Activated T-helper 17 cell treated with anti-CD3 and anti-CD28 coated beads, Interleukin-2, amount 50 U/mL, for 72 hours (primary cell): ENCODE data around the gene EPS8. TPM values are rescaled to one million over a fixed set of nuclear protein-coding genes. Genes with fewer than 3 reads are reported as not detected.

Experiments
- ATAC-seq: fragments of 150-1000 bp; cut with Tn5 transposase; replicated peaks from 2 replicates; pipeline ENCODE4 v1.10.0; 2021; ENCODE audit warnings: mild to moderate bottlenecking, moderate library complexity
- H3K27ac Mint-ChIP-seq: one replicate; pipeline ENCODE4 v1.8.0; 2022; ENCODE audit warnings: mixed read lengths
- H3K27me3 Mint-ChIP-seq: one replicate; pipeline ENCODE4 v1.8.0; 2022; ENCODE audit warnings: mixed read lengths
- H3K36me3 Mint-ChIP-seq: one replicate; pipeline ENCODE4 v1.8.0; 2022; ENCODE audit warnings: low read depth, mild to moderate bottlenecking, mixed read lengths
- H3K4me1 Mint-ChIP-seq: one replicate; pipeline ENCODE4 v1.8.0; 2022; ENCODE audit warnings: mixed read lengths
- H3K4me3 Mint-ChIP-seq: one replicate; pipeline ENCODE4 v1.8.0; 2022; ENCODE audit warnings: mild to moderate bottlenecking, mixed read lengths
- H3K9me3 Mint-ChIP-seq: one replicate; pipeline ENCODE4 v1.8.0; 2022; ENCODE audit warnings: mixed read lengths
- total RNA-seq, 2 donors: library from RNA; stranded (reverse); gene quantifications; one replicate each; pipeline ENCODE4 v1.2.3, GENCODE V29; 2022

EPS8 gene
- total RNA-seq, 2 donors from 2014 or later = 1.4 to 1.7 TPM

GRCh38 chr12:15708396-15709076 is 80.7 kb downstream of the EPS8 start:
- Mint-ChIP-seq H3K27ac (no peak overlapping the region), H3K36me3 (no peaks in the 10 kb centered on the region), H3K4me1 (no peaks in the 10 kb centered on the region), H3K27me3 (no peaks in the 10 kb centered on the region), H3K4me3 (no peak overlapping the region), H3K9me3 (no peaks in the 10 kb centered on the region)
- peak; percentile 42 for ATAC-seq

DNA sequence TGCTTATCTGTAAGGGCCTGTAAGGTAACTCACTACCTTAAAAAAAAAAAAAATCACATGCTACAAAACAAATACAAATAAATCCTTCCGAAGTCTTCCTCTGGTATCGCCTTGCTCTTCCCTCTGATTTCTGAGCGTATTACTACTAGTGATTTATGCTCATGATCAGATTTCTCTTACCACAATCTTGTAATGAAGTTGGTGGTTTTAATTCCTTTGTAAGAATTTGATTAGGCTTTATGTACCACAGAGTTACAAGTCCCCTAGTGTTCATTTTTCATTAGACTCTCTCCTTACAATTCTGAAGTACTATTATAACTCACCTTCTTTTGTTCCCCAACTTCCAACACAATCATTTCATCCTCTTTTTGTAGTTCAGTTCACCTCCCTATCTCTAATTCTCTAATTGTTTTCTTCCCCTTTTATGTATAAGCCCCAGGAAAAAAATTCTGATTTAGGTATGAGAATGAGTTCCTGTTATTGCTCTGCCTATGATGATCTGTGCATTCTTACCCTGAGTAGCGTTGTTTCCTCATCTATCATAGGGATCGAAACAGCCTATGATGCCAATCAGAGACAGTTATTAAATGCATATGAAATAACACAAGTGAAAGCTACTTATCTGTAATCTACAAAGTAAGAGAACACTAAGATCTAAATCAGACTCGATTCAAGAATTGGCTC is 81.5 kb downstream of the EPS8 start:
- Mint-ChIP-seq H3K27ac (no peak overlapping the region), H3K4me1 (no peaks in the 10 kb centered on the region), H3K4me3 (no peak overlapping the region), H3K9me3 (no peaks in the 10 kb centered on the region), H3K27me3 (no peaks in the 10 kb centered on the region), H3K36me3 (no peaks in the 10 kb centered on the region)
- no peak for ATAC-seq

DNA sequence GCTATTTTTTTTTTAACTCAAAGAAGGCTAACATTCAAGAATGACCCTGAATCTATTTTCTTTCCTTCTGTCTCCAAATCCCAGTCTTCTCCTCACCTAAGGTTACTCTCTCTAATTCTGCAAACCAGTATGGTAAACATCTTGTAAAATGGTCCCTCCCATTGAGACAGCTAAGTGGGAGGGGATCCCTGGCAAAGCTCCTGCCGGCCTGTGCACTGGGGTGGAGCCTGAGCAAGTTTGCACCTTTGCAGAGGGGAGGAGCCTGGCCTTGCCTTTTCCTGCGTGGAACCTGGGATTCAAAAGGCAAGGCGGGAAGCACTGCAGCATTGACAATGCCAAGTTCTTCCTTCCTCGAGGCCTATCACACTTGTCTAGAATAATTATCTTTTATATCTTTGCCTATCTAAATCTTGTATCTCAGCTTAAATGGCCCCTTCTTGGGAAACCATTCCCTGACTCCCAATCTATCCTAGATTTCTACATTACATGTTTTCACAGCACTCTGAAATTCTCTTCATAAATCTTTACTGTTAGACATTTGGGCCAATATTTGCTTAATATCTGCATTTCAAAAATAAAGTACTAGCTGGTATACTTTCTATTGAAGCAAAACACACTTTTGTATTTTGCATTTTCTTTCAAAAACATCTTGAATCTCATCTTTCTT is 83.0 kb downstream of the EPS8 start:
- Mint-ChIP-seq H3K36me3 (no peaks in the 10 kb centered on the region), H3K4me3 (no peak overlapping the region), H3K4me1 (no peaks in the 10 kb centered on the region), H3K27ac (no peak overlapping the region), H3K27me3 (no peaks in the 10 kb centered on the region), H3K9me3 (no peaks in the 10 kb centered on the region)
- no peak for ATAC-seq

GRCh38 chr12:15705606-15706005 is 83.6 kb downstream of the EPS8 start:
- Mint-ChIP-seq H3K4me1 (peaks cover 3% of the 10 kb centered on the region), H3K4me3 (no peak overlapping the region), H3K27me3 (no peaks in the 10 kb centered on the region), H3K36me3 (no peaks in the 10 kb centered on the region), H3K9me3 (no peaks in the 10 kb centered on the region), H3K27ac (no peak overlapping the region)
- no peak for ATAC-seq

DNA sequence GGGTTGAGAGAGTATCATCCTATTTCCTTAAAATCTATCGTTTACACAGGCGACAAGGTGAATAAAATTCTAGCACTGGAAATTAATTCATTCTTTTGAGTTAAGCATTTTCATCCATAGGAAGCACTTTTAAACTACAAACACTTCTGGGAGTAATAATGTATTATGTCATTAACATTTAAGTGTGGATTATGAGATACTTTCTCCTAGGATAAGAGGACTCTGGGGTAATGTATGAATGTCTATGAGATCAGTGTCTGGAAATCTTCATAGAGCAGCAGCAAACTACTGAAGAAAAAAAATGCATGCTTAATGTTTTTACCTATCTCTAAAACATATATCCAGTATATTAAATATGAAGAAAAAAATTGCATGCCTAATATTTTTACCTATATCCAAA is 86.9 kb downstream of the EPS8 start:
- no peak for ATAC-seq
- Mint-ChIP-seq H3K9me3 (no peaks in the 10 kb centered on the region), H3K4me3 (no peak overlapping the region), H3K27ac (no peak overlapping the region), H3K27me3 (no peaks in the 10 kb centered on the region), H3K4me1 (peaks cover 15% of the 10 kb centered on the region), H3K36me3 (no peaks in the 10 kb centered on the region)

DNA sequence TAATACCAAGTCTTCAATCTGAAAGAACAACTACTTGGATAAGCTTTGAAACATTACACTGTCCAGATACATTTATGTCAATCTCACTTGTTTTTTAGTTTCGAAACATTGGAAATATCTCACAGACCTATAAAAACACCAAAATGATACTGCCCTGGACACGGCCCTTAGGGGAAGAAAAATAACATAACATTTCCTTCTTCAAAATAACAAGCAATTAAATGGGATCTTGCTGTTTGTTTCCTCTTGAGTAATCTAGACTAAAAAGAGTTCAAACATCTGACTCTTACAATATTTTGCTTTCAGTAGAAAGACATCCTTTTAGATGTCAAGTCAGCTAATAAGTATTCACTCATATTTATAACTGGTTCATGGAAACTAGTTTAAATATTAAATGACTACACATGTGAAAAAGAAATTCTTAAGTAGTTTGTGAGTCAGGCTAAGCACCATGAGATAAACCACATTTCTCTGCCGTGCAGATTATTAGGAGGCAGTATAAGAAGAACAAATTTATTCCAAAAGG is 87.5 kb downstream of the EPS8 start:
- peak overlapping the region; percentile 10 for H3K4me3 Mint-ChIP-seq
- peak overlapping the region; percentile 82 for H3K27ac Mint-ChIP-seq
- H3K36me3 Mint-ChIP-seq = no peaks in the 10 kb centered on the region
- H3K27me3 Mint-ChIP-seq = no peaks in the 10 kb centered on the region
- peaks cover 15% of the 10 kb centered on the region for H3K4me1 Mint-ChIP-seq
- ATAC-seq = peak; percentile 46
- no peaks in the 10 kb centered on the region for H3K9me3 Mint-ChIP-seq

DNA sequence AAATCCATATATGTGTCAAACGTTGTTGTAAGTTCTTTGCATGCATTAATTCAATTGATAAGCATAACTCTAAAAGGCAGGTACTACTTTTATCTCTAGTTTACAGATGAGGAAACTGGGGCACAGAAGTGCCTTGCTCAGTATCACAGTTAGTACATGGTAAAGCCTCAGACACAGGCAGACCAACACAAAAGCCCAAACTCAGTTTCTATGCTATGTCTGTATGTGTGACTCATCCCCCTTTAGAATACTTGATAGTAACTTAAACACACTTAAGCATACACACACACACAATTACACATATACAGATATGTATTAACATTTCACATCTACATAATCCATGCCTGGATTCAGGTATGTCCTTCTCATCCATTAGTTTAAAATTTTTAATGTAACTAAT is 88.0 kb downstream of the EPS8 start:
- Mint-ChIP-seq H3K9me3 (no peaks in the 10 kb centered on the region), H3K4me1 (peaks cover 15% of the 10 kb centered on the region), H3K27me3 (no peaks in the 10 kb centered on the region)

GRCh38 chr12:15700595-15700994 is 88.6 kb downstream of the EPS8 start:
- no peaks in the 10 kb centered on the region for H3K9me3 Mint-ChIP-seq
- no peaks in the 10 kb centered on the region for H3K27me3 Mint-ChIP-seq
- H3K36me3 Mint-ChIP-seq = no peaks in the 10 kb centered on the region
- H3K4me3 Mint-ChIP-seq = peak overlapping the region; percentile 50
- peak; percentile 81 for ATAC-seq
- peak overlapping the region; percentile 82 for H3K27ac Mint-ChIP-seq
- peaks cover 15% of the 10 kb centered on the region for H3K4me1 Mint-ChIP-seq

More for the DNA sequence above, 88.0 kb downstream of the EPS8 start:
- H3K36me3 Mint-ChIP-seq = no peaks in the 10 kb centered on the region
- H3K27ac Mint-ChIP-seq = peak overlapping the region; percentile 82
- ATAC-seq = peak; percentile 94
- H3K4me3 Mint-ChIP-seq = peak overlapping the region; percentile 10

GRCh38 chr12:15699886-15700285 is 89.3 kb downstream of the EPS8 start:
- Mint-ChIP-seq H3K9me3 (no peaks in the 10 kb centered on the region), H3K4me1 (peaks cover 15% of the 10 kb centered on the region), H3K27me3 (no peaks in the 10 kb centered on the region), H3K36me3 (no peaks in the 10 kb centered on the region), H3K4me3 (peak overlapping the region; percentile 50), H3K27ac (peak overlapping the region; percentile 82)
- ATAC-seq = no peak

DNA sequence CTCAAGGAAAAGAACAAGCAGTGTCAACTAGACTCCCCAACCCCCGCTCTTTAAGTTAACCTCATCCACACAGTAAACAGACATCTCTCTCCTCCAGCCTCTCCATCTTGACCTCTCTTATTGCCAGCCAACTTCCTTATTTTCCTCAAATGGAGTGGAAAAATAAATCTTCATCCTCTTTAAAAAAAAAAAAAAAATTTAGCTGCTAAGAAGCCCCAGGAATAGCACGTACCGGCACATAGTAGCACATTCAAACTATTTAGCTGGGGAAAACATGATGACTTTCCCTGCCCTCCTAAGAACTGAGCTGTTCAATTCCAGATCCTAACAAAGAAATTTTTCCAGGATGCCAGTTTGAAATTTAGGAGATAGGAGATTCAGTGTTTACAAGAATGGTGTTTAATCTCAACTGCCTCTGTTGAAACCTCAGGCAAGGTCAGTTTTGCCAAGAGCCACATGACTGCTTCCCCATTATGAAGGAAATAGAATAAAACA is 90.8 kb downstream of the EPS8 start:
- peaks cover 3% of the 10 kb centered on the region for H3K9me3 Mint-ChIP-seq
- no peaks in the 10 kb centered on the region for H3K36me3 Mint-ChIP-seq
- no peak overlapping the region for H3K4me3 Mint-ChIP-seq
- H3K27ac Mint-ChIP-seq = peak overlapping the region; percentile 26
- H3K4me1 Mint-ChIP-seq = peaks cover 15% of the 10 kb centered on the region
- H3K27me3 Mint-ChIP-seq = peaks cover 3% of the 10 kb centered on the region
- ATAC-seq = no peak

- no peak for ATAC-seq
- peaks cover 4% of the 10 kb centered on the region for H3K9me3 Mint-ChIP-seq
- H3K4me3 Mint-ChIP-seq = no peak overlapping the region
- H3K27me3 Mint-ChIP-seq = peaks cover 9% of the 10 kb centered on the region
- peaks cover 15% of the 10 kb centered on the region for H3K4me1 Mint-ChIP-seq
- no peaks in the 10 kb centered on the region for H3K36me3 Mint-ChIP-seq
- no peak overlapping the region for H3K27ac Mint-ChIP-seq
Measured at GRCh38 chr12:15697201-15697600, 92.0 kb downstream of the EPS8 start.

GRCh38 chr12:15693228-15693911 is 95.8 kb downstream of the EPS8 start:
- H3K4me3 Mint-ChIP-seq = no peak overlapping the region
- peak overlapping the region; percentile 29 for H3K27ac Mint-ChIP-seq
- H3K9me3 Mint-ChIP-seq = peaks cover 4% of the 10 kb centered on the region
- H3K36me3 Mint-ChIP-seq = no peaks in the 10 kb centered on the region
- ATAC-seq = peak; percentile 45
- peaks cover 9% of the 10 kb centered on the region for H3K27me3 Mint-ChIP-seq
- no peaks in the 10 kb centered on the region for H3K4me1 Mint-ChIP-seq

DNA sequence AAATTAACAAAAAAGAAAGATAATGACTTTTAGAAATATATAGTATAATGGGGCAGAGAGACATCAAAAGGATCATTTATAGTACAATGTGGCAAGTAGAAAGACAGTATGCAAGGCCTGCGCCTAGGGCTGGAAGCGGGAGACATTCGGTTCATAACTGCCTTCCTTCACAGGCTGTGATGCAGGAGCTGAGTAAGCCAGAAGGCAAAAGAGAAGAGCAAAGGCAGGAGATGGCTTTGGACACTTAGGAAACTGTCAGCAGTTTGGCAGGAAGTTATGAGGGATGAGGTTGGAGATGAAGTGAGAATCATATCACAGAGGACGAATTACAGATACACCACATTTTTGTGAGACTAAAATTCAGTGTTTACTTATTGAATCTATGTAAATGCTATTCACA is 97.8 kb downstream of the EPS8 start:
- no peak overlapping the region for H3K4me3 Mint-ChIP-seq
- no peaks in the 10 kb centered on the region for H3K4me1 Mint-ChIP-seq
- H3K9me3 Mint-ChIP-seq = peaks cover 4% of the 10 kb centered on the region
- no peaks in the 10 kb centered on the region for H3K36me3 Mint-ChIP-seq
- H3K27ac Mint-ChIP-seq = no peak overlapping the region
- ATAC-seq = no peak
- H3K27me3 Mint-ChIP-seq = peaks cover 9% of the 10 kb centered on the region

GRCh38 chr12:15690320-15690719 is 98.9 kb downstream of the EPS8 start:
- H3K4me1 Mint-ChIP-seq = no peaks in the 10 kb centered on the region
- H3K27ac Mint-ChIP-seq = no peak overlapping the region
- H3K9me3 Mint-ChIP-seq = peaks cover 4% of the 10 kb centered on the region
- H3K36me3 Mint-ChIP-seq = no peaks in the 10 kb centered on the region
- H3K27me3 Mint-ChIP-seq = peaks cover 12% of the 10 kb centered on the region
- ATAC-seq = no peak
- no peak overlapping the region for H3K4me3 Mint-ChIP-seq
